ENCODE results near the gene HNRNPM.
"Not testable (repeated sequence)": the region's sequence is repeated elsewhere in the genome, so short reads cannot be mapped to it uniquely, and the experiment has no call there.

HNRNPM gene

GRCh38 chr19:8514505-8515009 lies 69.8 kb downstream of the HNRNPM start:
- not testable (repeated sequence) for DNase-seq

DNA sequence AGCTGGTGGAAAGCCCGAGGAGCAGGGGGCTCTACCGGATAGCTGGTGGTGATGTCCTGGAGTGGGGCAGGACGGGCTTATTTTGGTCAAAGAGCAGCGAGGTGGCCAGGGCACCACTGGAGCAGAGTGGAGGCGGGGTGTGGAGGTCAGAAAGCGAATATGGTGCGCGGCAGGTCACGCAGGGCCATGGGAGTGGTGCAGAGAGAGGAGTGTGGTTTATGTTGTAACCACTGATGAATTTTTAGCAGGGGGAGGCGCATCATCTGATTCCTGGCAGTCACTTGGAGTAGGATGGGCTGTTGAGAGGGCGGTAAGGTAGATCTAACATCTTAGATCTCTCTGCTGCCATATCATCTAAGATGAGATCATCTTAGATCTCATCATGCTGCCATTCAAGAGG lies 70.5 kb downstream of the HNRNPM start:
- DNase-seq, result no peak

DNA sequence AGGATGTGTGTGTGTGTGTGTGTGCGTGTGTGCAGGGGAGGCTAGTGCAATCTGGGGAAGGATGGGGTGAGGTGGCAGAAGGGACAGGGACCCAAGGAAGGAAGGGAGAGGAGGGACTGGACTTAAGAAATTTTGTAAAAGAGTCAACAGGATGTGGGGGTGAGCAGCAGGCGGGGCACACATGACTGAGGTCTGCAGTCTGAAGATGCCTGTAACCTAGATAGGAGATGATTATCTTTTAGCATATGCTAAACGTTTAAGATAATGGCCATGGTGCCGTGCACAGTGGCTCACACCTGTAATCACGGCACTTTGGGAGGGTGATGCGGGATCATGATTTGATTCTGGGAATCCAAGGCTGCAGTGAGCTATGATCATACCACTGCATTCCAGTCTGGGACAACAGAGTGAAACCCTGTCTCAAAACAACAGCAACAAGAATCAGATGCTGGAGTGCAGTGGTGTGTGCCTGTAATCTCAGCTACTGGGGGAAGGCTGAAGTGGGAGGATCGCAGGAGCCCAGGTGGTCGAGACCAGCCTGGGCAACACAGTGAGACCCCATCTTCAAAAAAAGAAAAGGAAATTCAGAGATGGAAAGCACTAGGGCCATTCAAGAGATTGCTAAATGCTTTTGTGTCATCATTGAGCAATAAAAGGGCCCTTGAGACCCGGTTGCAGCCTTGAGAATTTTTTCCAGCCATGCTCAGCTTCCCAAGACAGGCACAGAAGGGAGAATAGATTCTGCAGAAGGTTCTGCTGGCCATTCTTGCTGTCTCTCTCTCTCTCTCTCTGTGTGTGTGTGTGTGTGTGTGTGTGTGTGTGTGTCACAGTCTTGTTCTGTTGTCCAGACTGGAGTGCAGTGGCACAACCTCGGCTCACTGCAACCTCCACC lies 73.0 kb downstream of the HNRNPM start:
- DNase-seq, result no peak

- DNase-seq, result no peak
These were observed 73.8 kb downstream of the HNRNPM start for GRCh38 chr19:8518536-8518935.

DNA sequence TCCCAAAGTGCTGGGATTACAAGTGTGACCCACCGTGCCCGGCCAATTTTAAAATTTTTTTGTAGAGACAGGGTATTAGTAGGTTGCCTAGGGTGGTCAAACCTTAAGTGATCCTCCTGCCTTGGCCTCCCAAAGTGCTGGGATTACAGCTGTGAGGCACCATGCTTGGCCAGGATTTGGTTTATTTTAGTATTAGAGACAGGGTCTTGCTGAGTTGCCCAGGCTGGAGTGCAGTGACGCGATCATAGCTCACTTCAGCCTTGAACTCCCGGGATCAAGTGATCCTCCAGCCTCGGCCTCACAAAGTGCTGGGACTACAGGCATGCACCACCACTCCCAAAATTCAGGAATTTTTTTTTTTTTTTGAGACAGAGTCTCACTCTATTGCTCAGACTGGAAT lies 74.6 kb downstream of the HNRNPM start:
- no peak for DNase-seq

DNA sequence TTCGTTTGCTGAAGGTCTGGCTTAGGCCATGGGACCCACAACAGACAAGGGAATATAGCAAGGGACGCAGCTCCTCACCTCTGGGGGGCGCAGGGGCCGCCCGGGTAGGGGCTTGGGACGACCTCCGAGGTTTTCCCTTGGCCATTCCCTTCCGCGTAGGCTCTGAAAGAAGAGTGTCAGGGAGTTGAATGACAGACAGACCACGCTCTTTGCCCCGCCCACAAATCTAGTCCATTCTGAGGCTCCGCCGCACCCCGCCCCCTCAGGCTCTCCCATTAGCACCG lies 80.6 kb downstream of the HNRNPM start:
- DNase-seq, result no peak

DNA sequence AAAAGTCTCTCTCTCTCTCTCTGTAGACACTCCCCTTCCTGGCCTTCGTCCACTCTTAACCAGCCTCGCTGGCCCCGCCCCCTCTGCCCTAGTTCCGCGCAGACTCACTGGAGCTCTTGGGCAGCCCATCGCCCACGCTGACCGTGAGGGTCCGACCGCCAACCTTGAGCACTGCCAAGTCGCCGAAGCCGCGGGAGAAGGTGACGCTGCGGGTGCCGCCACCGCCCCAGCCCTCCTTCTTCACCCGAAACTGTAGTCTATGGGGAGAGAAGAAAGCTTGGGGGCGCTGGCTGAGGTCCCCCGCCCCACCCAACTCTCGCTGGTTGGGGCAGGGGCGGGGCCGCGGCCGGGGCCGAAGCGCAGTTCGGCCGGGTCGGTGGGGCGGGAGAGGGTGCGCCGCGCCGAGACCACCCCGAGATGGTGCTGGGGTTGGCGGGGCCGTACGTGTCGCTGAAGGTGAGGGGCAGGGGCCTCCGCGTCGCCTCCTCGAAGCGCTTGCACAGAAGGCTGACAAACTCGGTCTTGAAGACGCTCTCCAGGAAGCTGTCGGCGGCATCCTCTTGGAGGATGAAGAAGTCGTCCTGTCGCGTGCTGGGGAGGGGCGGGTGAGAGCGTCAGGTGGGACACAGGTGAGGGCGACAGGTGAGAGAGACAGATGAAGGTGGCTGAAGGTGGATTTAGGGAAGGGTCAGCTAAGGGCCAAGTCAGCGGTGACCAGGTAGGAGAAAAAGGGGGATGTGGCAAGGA lies 81.7 kb downstream of the HNRNPM start:
- DNase-seq, result peak; percentile 93

- DNase-seq, result no peak
These were observed 83.7 kb downstream of the HNRNPM start for GRCh38 chr19:8528500-8528899.

- no peak for DNase-seq
These were observed 84.7 kb downstream of the HNRNPM start for GRCh38 chr19:8529369-8530006.

GRCh38 chr19:8530061-8530679 lies 85.4 kb downstream of the HNRNPM start:
- DNase-seq, result no peak

GRCh38 chr19:8531470-8531869 lies 86.7 kb downstream of the HNRNPM start:
- DNase-seq, result no peak

DNA sequence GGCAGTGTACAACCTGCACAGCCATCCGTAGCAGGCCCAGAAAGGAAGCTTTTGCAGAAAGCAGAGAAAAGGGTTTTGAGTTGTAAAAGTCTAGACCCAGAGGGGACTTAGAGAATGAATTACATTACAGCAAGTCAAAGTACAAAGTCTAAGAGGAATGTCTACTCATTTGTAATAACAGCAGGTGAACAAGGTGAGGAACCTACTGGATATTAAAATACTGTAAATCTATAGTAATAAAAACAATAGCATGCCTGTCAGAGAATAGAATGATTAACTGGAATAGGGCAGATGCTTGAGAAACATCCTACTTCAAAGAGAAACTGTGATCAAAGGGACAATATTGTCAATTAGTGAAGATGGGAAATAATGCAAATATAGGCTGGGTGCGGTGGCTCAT lies 87.5 kb downstream of the HNRNPM start:
- DNase-seq, result no peak

DNA sequence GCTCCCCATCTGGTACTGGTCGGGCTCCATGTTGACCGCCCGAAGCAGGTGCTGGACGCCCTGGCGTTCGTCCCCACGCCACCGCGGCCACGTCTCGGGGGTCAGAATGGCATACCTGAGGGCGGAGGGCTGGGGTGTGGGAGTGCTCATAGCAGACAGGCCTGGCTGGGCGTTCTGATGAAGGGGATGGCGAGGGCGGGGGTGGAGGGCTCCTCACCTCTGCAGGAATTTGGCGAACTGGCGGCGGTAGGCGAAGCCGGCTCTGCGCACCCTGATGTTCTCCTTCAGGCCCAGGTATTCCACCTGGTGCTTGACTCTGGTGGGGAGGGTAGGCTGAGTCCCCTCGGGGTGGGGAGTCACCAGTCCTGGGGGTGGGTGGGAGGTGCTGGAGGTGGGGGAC lies 91.5 kb downstream of the HNRNPM start:
- DNase-seq, result no peak

DNA sequence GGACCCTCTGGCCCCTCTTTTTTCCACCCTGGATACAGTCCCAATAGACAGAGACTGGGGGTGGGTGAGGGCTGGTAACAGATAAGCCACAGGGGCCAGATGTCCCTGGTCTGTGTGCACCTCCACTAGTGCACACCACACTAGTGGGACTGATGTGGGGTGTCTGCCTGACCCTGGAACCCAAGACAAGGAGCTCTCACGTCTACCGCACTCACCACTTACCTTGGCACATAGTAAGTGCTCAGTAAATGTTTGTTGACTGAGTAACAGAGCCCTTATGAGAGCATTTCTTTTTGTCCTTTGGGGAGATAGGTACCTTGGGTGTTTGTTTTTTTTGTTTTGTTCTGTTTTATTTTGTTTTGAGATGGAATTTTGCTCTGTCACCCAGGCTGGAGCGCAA lies 92.3 kb downstream of the HNRNPM start:
- DNase-seq, result no peak
